Tibial artery (tissue), 4 donors: ENCODE results near the gene TNP1.

ENCODE experiments used
- DNase-seq, 2 donors: peaks; one replicate each; pipeline ENCODE4 v3.0.0-alpha.2; 2019
- H3K27ac ChIP-seq, 2 donors: fragments of 200-600 bp; sonication (generic) in 1 of 2; 1 replicate in 1 of 2; 2 replicates in 1 of 2; pipeline ENCODE4 v1.5.1; 2018 to 2019; ENCODE audit warnings: mild to moderate bottlenecking in 1 of 2
- H3K27me3 ChIP-seq, 2 donors: fragments of 200-600 bp; sonication (generic) in 1 of 2; one replicate each; pipeline versions ENCODE4 v1.5.1 to v1.6.0; 2016 to 2019
- H3K36me3 ChIP-seq, 3 donors: fragments of 200-600 bp; sonication (generic) in 2 of 3; one replicate each; pipeline ENCODE4 v1.5.1; 2016 to 2019; ENCODE audit warnings: mild to moderate bottlenecking in 2 of 3
- H3K4me1 ChIP-seq, 4 donors: fragments of 200-600 bp; sonication (generic) in 2 of 4; 1 replicate in 3 of 4; 2 replicates in 1 of 4; pipeline ENCODE4 v1.5.1; 2016 to 2019
- H3K4me3 ChIP-seq, 2 donors: fragments of 200-600 bp; sonication (generic) in 1 of 2; 1 replicate in 1 of 2; 2 replicates in 1 of 2; pipeline ENCODE4 v1.5.1; 2018 to 2019; ENCODE audit warnings: mild to moderate bottlenecking in 2 of 2
- H3K9me3 ChIP-seq, 3 donors: fragments of 200-600 bp; sonication (generic) in 1 of 3; one replicate each; pipeline ENCODE4 v1.5.1; 2016 to 2019
- CTCF ChIP-seq, 2 experiments: fragments of 200-600 bp in 1 of 2; fragments of 450-650 bp in 1 of 2; IDR thresholded peaks; one replicate each; pipeline ENCODE4 v1.5.1; 2017 to 2019; ENCODE audit warnings: antibody characterized with exemption in 2 of 2, mild to moderate bottlenecking in 1 of 2, moderate library complexity in 1 of 2
- intact Hi-C: fragments of 100-400 bp; cut with DNase I; formaldehyde crosslinking; loops from one replicate; pipeline ENCODE4 v1.15.0; 2023; ENCODE audit warnings: low total_unique reads

Gene TNP1

GRCh38 chr2:216903470-216903869, 43.6 kb upstream of the TNP1 start:
- Histone ChIP-seq H3K27ac (no peak overlapping the region), H3K4me1 (no peaks in the 10 kb centered on the region), H3K4me3 (no peak overlapping the region), H3K27me3 (no peaks in the 10 kb centered on the region), H3K9me3 (peaks cover 0 to 23% (median 0%) of the 10 kb centered on the region in 3 donors), H3K36me3 (no peaks in the 10 kb centered on the region)
- DNase-seq = no peak
- intact Hi-C loops = no loop called here
- no peak for TF ChIP-seq CTCF (IDR thresholded peaks at IDR 0.05)

GRCh38 chr2:216901273-216901672, 41.4 kb upstream of the TNP1 start:
- H3K27me3 ChIP-seq = no peaks in the 10 kb centered on the region
- peaks cover 0 to 23% (median 0%) of the 10 kb centered on the region in 3 donors for H3K9me3 ChIP-seq
- no peak for TF ChIP-seq CTCF (IDR thresholded peaks at IDR 0.05)
- H3K4me3 ChIP-seq = no peak overlapping the region
- no peak overlapping the region for H3K27ac ChIP-seq
- intact Hi-C loops = no loop called here
- no peaks in the 10 kb centered on the region for H3K4me1 ChIP-seq
- H3K36me3 ChIP-seq = no peaks in the 10 kb centered on the region
- no peak for DNase-seq

- no peak for TF ChIP-seq CTCF (IDR thresholded peaks at IDR 0.05)
- H3K27me3 ChIP-seq = no peaks in the 10 kb centered on the region
These were observed 40.5 kb upstream of the TNP1 start for GRCh38 chr2:216900406-216900805.

GRCh38 chr2:216897561-216898203, 37.8 kb upstream of the TNP1 start:
- peaks cover 0 to 11% (median 0%) of the 10 kb centered on the region in 3 donors for H3K9me3 ChIP-seq
- no peak overlapping the region for H3K4me3 ChIP-seq
- intact Hi-C loops = no loop called here
- no peaks in the 10 kb centered on the region for H3K36me3 ChIP-seq
- no peaks in the 10 kb centered on the region for H3K4me1 ChIP-seq
- no peak overlapping the region for H3K27ac ChIP-seq
- no peak for DNase-seq
- TF ChIP-seq CTCF (IDR thresholded peaks at IDR 0.05) = no peak
- H3K27me3 ChIP-seq = no peaks in the 10 kb centered on the region

More at GRCh38 chr2:216900406-216900805, 40.5 kb upstream of the TNP1 start:
- intact Hi-C loops = no loop called here
- H3K4me1 ChIP-seq = no peaks in the 10 kb centered on the region
- H3K27ac ChIP-seq = no peak overlapping the region
- DNase-seq = no peak
- H3K9me3 ChIP-seq = peaks cover 0 to 23% (median 0%) of the 10 kb centered on the region in 3 donors
- H3K4me3 ChIP-seq = no peak overlapping the region
- no peaks in the 10 kb centered on the region for H3K36me3 ChIP-seq

GRCh38 chr2:216890138-216890537, 30.3 kb upstream of the TNP1 start:
- Histone ChIP-seq H3K4me1 (peaks cover 0 to 7% (median 2%) of the 10 kb centered on the region in 4 donors), H3K27ac (no peak overlapping the region), H3K4me3 (no peak overlapping the region), H3K9me3 (no peaks in the 10 kb centered on the region), H3K27me3 (no peaks in the 10 kb centered on the region), H3K36me3 (no peaks in the 10 kb centered on the region)
- DNase-seq = no peak
- intact Hi-C loops = no loop called here
- TF ChIP-seq CTCF (IDR thresholded peaks at IDR 0.05) = no peak
